ENCODE results near the gene AQP9.
"Not testable (repeated sequence)": the region's sequence is repeated elsewhere in the genome, so short reads cannot be mapped to it uniquely, and the experiment has no call there.

Gene AQP9

GRCh38 chr15:58138106-58138505 is at the start of gene AQP9:
Gene AQP9, plus strand, starts transcription at chr15:58138381. Its CDS starts 185 bp downstream, at chr15:58138566.
- DNase-seq: no peak

- DNase-seq: no peak
These were observed 42.8 kb upstream of the AQP9 start for GRCh38 chr15:58095415-58095814.

- no peak for DNase-seq
These were observed 41.6 kb upstream of the AQP9 start for GRCh38 chr15:58096529-58097084.

DNA sequence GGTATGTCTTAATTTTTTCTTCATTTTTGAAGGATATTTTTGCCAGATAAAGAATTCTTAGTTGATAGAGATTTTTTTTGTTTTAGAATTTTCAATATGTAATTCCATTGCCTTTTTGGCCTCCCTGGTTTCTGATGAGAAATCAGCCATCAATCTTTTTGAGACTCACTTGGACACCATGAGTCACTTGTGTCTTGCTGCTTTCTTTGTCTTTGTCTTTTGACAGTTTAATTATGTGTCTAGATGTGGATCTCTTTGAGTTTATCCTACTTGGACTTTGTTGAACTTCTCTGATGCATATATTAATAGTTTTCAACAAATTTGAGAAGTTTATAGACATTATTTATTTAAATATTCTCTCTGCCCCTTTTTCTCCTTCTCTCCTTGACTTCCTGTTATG is 34.7 kb upstream of the AQP9 start:
- no peak for DNase-seq

DNA sequence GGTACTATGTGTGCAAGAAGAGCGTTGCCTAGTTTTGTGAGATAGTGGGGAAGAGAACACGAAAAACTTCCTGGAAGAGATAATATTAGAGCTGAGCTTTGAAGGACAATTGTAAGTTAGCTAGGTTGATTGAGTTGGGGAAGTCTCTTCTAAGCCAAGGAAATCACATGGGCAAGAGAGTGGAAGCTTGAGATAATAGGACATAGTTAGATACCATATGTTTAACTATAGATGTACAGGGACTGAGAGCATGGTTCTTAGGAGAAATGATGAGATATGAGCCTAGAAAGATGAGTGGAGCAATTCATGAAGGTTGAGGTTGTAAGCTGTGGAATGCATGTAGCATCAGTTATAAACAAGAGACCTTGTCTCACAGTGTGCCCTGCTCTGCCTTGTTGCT is 30.1 kb upstream of the AQP9 start:
- DNase-seq: no peak

DNA sequence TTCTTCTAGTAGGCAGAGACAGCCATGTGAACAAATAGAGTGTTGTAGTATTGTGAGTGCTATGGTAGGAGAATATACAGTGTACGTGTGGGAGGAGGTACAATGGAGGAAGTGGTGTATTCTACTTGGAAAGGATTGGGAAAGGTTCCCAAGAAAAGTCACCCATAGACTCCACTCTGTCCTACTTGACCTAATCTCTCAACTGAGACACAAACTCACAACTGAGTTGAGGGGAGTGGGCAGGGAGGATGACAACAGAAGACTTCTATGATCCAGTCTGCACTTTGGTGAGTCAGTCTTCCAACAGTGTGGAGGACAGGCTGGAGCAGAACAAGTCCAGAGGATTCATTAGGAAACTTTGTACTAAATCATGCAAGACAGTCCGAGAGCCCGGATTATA is 28.8 kb upstream of the AQP9 start:
- no peak for DNase-seq

DNA sequence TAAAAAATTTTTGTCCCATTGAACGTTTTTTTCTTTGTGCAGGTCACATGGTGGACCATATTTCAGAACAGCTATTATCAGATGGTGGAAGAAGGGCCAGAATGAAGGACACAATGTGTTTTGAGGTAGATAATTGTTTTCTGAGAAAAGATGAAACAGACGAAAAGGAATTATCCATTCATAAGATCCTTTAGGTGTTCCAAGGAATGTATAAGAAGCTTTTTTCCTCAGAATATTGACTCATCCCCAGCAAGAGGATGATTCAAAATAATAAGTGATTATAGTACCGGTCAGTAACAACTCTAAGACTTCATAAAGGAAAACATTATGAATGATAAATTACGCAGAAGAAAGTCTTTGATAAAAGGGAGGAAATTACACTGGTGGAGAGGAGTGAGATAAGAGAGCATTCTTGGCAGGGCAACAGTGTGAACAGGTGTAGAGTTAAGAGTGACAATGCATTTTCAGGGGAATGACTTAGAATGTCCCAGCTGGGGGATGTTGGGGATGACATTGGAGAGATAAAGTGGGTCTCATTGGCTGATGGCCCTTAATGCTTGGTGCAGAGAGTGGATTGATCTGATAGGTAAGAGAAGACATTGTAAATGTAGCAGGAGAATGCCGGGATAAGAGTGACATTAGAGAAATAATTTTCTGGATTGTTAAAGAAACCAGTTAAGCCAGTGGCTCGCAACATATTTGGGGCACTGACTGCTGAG is 27.0 kb upstream of the AQP9 start:
- DNase-seq: no peak

GRCh38 chr15:58111718-58112104 is 26.5 kb upstream of the AQP9 start:
- no peak for DNase-seq

GRCh38 chr15:58113358-58113757 is 24.8 kb upstream of the AQP9 start:
- DNase-seq: not testable (repeated sequence)

- DNase-seq: no peak
These were observed 23.8 kb upstream of the AQP9 start for GRCh38 chr15:58114388-58114787.

GRCh38 chr15:58114812-58115211 is 23.4 kb upstream of the AQP9 start:
- no peak for DNase-seq

GRCh38 chr15:58115692-58116091 is 22.5 kb upstream of the AQP9 start:
- DNase-seq: no peak

GRCh38 chr15:58117619-58118018 is 20.6 kb upstream of the AQP9 start:
- DNase-seq: no peak

DNA sequence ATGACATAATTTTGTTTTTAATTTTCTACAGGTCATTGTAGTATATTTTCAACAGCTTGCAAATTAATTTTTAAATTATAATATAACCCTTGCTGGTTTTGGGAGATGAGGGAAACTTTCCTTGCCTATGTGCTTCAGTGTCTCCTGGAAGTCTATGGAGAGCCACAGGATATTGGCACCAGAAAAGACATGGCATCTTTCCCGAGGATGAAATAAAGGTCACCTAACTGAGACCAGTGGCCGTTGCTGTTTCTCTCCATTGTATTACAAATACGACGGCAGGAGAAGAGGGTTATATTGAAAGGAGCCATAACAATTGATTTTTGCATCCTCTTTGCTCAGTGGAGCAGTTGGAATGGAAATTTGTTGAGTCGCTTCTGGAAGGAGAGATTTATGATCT is 19.9 kb upstream of the AQP9 start:
- DNase-seq: no peak

GRCh38 chr15:58119016-58119415 is 19.2 kb upstream of the AQP9 start:
- no peak for DNase-seq

GRCh38 chr15:58124585-58124984 is 13.6 kb upstream of the AQP9 start:
- no peak for DNase-seq

DNA sequence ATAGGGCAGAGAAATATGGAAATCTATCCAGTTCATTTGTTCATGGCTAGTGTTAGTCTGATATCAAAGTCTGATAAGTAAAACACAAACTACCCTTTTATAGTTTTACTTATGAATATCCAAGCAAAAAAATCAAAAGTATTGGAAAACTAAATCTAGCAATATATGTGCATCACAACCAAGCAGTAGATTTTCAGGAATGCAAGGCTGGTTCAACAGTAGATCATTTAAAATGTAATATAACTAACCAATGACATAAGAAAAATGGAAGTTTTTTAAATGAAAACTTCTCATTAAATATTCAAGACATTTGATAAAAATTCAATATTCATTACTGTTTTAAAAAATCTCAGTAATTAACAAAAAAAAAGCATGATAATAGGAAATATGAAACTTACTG is 12.8 kb upstream of the AQP9 start:
- no peak for DNase-seq

DNA sequence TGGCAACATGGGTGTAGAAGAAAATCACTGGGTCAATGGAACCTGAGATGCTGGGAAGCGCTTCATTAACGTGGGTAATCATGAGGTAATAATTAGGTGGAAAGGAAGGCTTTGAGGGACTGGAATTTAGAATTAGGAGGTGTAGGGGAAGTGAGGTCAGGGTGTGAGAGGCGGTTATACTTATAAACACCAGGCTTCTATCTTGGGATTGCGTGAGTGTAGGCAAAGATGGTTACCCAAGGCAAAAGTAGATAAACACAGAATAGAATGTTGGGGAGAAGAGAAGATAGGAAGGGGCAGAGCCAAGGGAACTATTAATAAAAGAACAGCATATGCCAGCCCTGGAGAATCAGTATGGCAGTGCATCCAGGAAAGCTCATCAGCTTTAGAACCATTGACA is 3.3 kb upstream of the AQP9 start:
- DNase-seq: no peak

DNA sequence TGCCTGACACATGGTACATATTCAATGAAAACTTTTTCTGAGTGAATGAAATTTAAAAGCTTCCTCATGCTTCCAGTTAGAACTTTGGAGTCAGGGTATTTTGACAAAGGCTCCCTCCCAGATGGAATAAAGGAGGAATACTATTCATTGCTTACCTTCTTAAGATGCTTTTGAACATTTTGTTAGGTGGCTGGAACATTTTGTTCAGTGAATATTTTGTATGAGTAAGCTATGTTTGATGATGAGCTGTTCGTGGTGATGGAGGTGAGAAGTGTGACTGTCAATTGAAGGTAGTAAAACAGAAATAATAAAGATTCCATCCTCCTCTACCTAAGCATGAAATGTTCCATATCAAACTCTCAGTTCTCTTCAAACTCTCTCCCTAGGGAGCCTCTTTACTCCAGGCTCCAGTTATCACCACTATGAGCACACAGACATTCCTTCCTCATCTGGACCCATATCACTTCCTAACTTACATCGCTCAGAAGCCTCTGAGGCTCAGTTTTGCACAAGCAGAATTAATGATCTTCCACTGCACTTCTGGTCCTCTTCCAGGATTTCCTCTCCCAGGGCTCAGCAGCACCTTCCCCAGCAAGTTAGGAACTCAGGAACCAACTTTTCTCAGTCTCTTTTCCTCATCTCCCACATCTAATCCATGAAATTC is 2.5 kb upstream of the AQP9 start:
- no peak for DNase-seq

- no peak for DNase-seq
These were observed 1.4 kb upstream of the AQP9 start for GRCh38 chr15:58136731-58137130.

GRCh38 chr15:58137686-58138085 is 495 bp upstream of the AQP9 start:
- DNase-seq: no peak

DNA sequence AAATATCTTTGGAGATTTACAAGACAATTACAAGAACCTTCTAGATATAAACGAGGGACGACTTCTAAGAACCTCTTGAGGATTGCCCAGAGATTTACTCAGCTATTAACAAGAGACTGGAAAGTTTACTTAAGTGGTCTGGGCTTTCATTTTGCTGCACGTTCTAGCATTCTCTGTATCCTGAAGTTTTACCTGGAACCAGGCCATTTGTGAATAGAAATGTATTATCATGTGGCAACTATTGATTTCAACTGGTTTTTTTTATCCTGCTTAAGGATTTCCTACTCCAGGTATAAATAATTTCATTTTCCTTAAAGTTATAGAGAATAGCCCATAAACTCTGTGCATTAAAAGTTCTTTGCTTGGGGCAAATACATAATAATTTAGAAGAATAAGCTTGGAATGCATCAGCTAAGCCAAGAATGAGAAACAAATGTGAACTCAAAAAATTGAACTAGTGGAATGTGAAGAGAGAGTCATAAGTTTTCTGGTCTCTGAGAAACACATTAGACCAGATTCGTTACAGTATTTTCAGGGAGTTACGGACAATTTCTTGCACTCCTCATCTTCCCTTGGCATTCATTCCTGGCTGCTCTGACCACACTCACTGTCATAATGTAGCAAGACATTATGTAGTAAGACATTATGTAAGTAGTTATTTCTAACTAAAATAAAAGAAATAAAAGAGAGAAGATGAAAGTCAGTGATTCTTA is 1.3 kb downstream of the AQP9 start:
- DNase-seq: no peak

DNA sequence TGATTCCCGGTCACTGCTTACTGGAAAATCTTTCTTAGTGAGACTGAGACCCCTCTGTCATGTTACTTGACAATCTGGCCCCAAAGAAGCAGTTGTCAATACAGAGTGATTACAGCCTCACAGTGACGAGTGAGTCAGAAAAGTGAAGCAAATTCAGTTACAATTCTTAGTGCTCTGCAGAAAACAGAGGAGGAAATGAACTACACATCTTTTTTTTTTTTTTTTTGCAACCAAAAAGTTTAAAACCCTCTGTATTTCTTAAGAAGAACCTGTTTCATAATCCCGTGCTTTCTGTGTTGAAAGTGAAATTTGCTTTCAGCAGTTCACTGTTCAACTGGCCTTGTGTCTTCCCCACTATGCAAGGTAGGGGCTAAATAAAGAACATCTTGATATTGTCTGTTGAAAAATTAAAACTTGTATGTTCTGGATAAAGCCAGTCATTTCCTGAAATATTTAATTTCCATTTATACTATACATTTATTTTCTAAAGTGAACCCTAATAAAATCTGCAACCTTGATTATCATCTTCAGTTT is 1.9 kb downstream of the AQP9 start:
- DNase-seq: no peak

DNA sequence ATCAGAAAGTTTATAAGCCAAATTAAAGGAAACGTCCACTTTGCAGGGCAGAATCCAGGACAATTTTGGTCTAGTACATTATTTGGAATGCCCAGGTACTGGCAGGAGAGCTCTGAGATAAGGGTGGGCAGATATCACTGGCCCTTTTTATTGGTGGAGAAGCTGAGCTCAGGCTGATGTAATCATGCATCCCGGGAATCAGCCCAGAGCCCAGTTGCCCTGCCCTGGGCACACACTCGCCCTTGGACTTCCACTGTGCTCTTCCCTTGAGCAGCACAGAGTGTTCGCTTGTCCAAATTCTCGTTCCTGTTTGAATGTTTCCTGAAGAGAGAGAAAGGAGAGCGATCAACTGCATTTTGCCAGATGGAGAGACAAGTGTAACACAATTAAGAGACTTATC is 3.7 kb downstream of the AQP9 start:
- no peak for DNase-seq
